ENCODE results near the gene VAV3. TPM values are rescaled to one million over a fixed set of nuclear protein-coding genes. Genes with fewer than 3 reads are reported as not detected.

The VAV3 gene
- total RNA-seq, 1 donor from 2014 or later = 2.6 TPM

- no peaks in the 10 kb centered on the region for H3K79me2 ChIP-seq (ENCODE audit: insufficient read depth, low read length)
- Mint-ChIP-seq H3K27ac (ENCODE audit: unreplicated experiment) (no peak overlapping the region), H3K27me3 (ENCODE audit: low read depth, unreplicated experiment) (no peaks in the 10 kb centered on the region), H3K4me1 (ENCODE audit: low read depth, unreplicated experiment) (no peaks in the 10 kb centered on the region), H3K4me3 (ENCODE audit: unreplicated experiment) (no peak overlapping the region), H3K36me3 (ENCODE audit: low read depth, unreplicated experiment) (no peaks in the 10 kb centered on the region), H3K9me3 (ENCODE audit: unreplicated experiment) (peaks cover 2% of the 10 kb centered on the region)
- no peaks in the 10 kb centered on the region for H3K4me1 ChIP-seq (ENCODE audit: insufficient read depth, low read length)
- no peaks in the 10 kb centered on the region for H3K36me3 ChIP-seq (ENCODE audit: insufficient read depth, low read length)
- TF ChIP-seq EZH2 (IDR thresholded peaks at IDR 0.05; ENCODE audit: insufficient read depth, low read length) = no peak
- DNase-seq (ENCODE audit: low read depth) (no peak), FAIRE-seq (no peak)
- no peak overlapping the region for H2AFZ ChIP-seq (ENCODE audit: low read depth, low read length)
- no peak overlapping the region for H3K4me3 ChIP-seq (ENCODE audit: insufficient read depth, low read depth, low read length)
- H3K27ac ChIP-seq (ENCODE audit: low read depth, low read length) = no peak overlapping the region
- no peaks in the 10 kb centered on the region for H4K20me1 ChIP-seq (ENCODE audit: insufficient read depth, low read length)
- H3K9me3 ChIP-seq (ENCODE audit: insufficient read depth, low read depth, low read length) = no peaks in the 10 kb centered on the region
- no peak overlapping the region for H3K4me2 ChIP-seq (ENCODE audit: low read length)
- H3K27me3 ChIP-seq (ENCODE audit: insufficient read depth, low read length) = no peaks in the 10 kb centered on the region
- no peak overlapping the region for H3K9ac ChIP-seq (ENCODE audit: low read length)
Observed at GRCh38 chr1:107633596-107633995, 331.4 kb downstream of the VAV3 start.

- no peaks in the 10 kb centered on the region for H3K36me3 ChIP-seq (ENCODE audit: insufficient read depth, low read length)
- H3K9ac ChIP-seq (ENCODE audit: low read length) = no peak overlapping the region
- no peaks in the 10 kb centered on the region for H4K20me1 ChIP-seq (ENCODE audit: insufficient read depth, low read length)
- no peaks in the 10 kb centered on the region for H3K4me1 ChIP-seq (ENCODE audit: insufficient read depth, low read length)
- no peaks in the 10 kb centered on the region for H3K36me3 Mint-ChIP-seq (ENCODE audit: low read depth, unreplicated experiment)
- TF ChIP-seq EZH2 (IDR thresholded peaks at IDR 0.05; ENCODE audit: insufficient read depth, low read length) = no peak
- no peak for TF ChIP-seq CTCF (IDR thresholded peaks at IDR 0.05; ENCODE audit: insufficient read depth, low read depth, low read length)
- no peaks in the 10 kb centered on the region for H3K27me3 Mint-ChIP-seq (ENCODE audit: low read depth, unreplicated experiment)
- no peak overlapping the region for H3K4me3 Mint-ChIP-seq (ENCODE audit: unreplicated experiment)
- H3K4me2 ChIP-seq (ENCODE audit: low read length) = no peak overlapping the region
- H3K4me1 Mint-ChIP-seq (ENCODE audit: low read depth, unreplicated experiment) = peaks cover 3% of the 10 kb centered on the region
- no peak overlapping the region for H3K4me3 ChIP-seq (ENCODE audit: insufficient read depth, low read depth, low read length)
- H2AFZ ChIP-seq (ENCODE audit: low read depth, low read length) = no peak overlapping the region
- FAIRE-seq = no peak
- H3K27me3 ChIP-seq (ENCODE audit: insufficient read depth, low read length) = no peaks in the 10 kb centered on the region
- H3K27ac ChIP-seq (ENCODE audit: low read depth, low read length) = no peak overlapping the region
- DNase-seq (ENCODE audit: low read depth) = peak; percentile 13
- no peaks in the 10 kb centered on the region for H3K9me3 Mint-ChIP-seq (ENCODE audit: unreplicated experiment)
- H3K9me3 ChIP-seq (ENCODE audit: insufficient read depth, low read depth, low read length) = no peaks in the 10 kb centered on the region
- H3K79me2 ChIP-seq (ENCODE audit: insufficient read depth, low read length) = no peaks in the 10 kb centered on the region
- H3K27ac Mint-ChIP-seq (ENCODE audit: unreplicated experiment) = no peak overlapping the region
Observed at GRCh38 chr1:107626073-107626796, 338.7 kb downstream of the VAV3 start.

- TF ChIP-seq CTCF (IDR thresholded peaks at IDR 0.05; ENCODE audit: insufficient read depth, low read depth, low read length) = no peak
- TF ChIP-seq EZH2 (IDR thresholded peaks at IDR 0.05; ENCODE audit: insufficient read depth, low read length) = no peak
- Mint-ChIP-seq H3K4me1 (ENCODE audit: low read depth, unreplicated experiment) (peaks cover 3% of the 10 kb centered on the region), H3K36me3 (ENCODE audit: low read depth, unreplicated experiment) (no peaks in the 10 kb centered on the region), H3K9me3 (ENCODE audit: unreplicated experiment) (no peaks in the 10 kb centered on the region), H3K27me3 (ENCODE audit: low read depth, unreplicated experiment) (no peaks in the 10 kb centered on the region), H3K27ac (ENCODE audit: unreplicated experiment) (no peak overlapping the region), H3K4me3 (ENCODE audit: unreplicated experiment) (no peak overlapping the region)
- no peak overlapping the region for H3K4me2 ChIP-seq (ENCODE audit: low read length)
- H3K27me3 ChIP-seq (ENCODE audit: insufficient read depth, low read length) = no peaks in the 10 kb centered on the region
- no peak overlapping the region for H3K4me3 ChIP-seq (ENCODE audit: insufficient read depth, low read depth, low read length)
- H3K27ac ChIP-seq (ENCODE audit: low read depth, low read length) = no peak overlapping the region
- H3K79me2 ChIP-seq (ENCODE audit: insufficient read depth, low read length) = no peaks in the 10 kb centered on the region
- no peak for DNase-seq (ENCODE audit: low read depth)
- no peak overlapping the region for H2AFZ ChIP-seq (ENCODE audit: low read depth, low read length)
- H4K20me1 ChIP-seq (ENCODE audit: insufficient read depth, low read length) = no peaks in the 10 kb centered on the region
- FAIRE-seq = no peak
- no peaks in the 10 kb centered on the region for H3K9me3 ChIP-seq (ENCODE audit: insufficient read depth, low read depth, low read length)
- no peak overlapping the region for H3K9ac ChIP-seq (ENCODE audit: low read length)
- H3K36me3 ChIP-seq (ENCODE audit: insufficient read depth, low read length) = no peaks in the 10 kb centered on the region
- H3K4me1 ChIP-seq (ENCODE audit: insufficient read depth, low read length) = no peaks in the 10 kb centered on the region
Observed at GRCh38 chr1:107625405-107626029, 339.5 kb downstream of the VAV3 start.

Data from astrocyte (in vitro differentiated cells and primary cell).